Measurements from ENCODE around the gene CARM1. TPM values are rescaled to one million over a fixed set of nuclear protein-coding genes. Genes with fewer than 3 reads are reported as not detected.
"Not testable (repeated sequence)": the region's sequence is repeated elsewhere in the genome, so short reads cannot be mapped to it uniquely, and the experiment has no call there.

CARM1 gene
- total RNA-seq, 1 experiment from 2014 or later, result 63.7 TPM

DNA sequence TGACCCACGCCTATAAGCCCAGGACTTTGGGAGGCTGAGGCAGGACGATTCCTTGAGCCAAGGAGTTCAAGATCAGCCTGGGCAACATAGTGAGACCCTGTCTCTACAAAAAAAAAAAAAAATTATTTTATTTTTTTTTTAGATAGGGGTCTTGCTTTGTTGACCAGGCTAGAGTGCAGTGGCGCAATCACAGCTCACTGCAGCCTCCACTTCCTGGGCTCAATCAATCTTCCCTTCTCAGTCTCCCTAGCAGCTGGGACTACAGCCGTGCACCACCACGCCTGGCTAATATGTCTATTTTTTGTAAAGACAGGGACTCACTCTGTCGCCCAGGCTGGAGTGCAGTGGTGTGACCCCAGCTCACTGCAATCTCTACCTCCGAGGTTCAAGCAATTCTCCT, 18.4 kb upstream of the CARM1 start:
- POLR2A ChIA-PET (ENCODE audit: unreplicated experiment), result interaction anchor here (0.9 kb wide), 1 partner anchor 50 kb away, joined by 8 read pairs; no protein-coding TSS in a partner anchor

GRCh38 chr19:10854350-10855089, 16.8 kb upstream of the CARM1 start:
- ChIA-PET POLR2A (ENCODE audit: unreplicated experiment) (no interaction called here), CTCF (interaction anchor here (0.5 to 1.8 kb wide), 5 partner anchors 10 to 95 kb away, joined by 3 to 15 read pairs (median 9); no protein-coding TSS in a partner anchor)
- H3K27ac ChIP-seq, result no peak overlapping the region
- H3K79me2 ChIP-seq (ENCODE audit: low read depth), result no peaks in the 10 kb centered on the region
- TF ChIP-seq EZH2 (IDR thresholded peaks at IDR 0.05; ENCODE audit: low read depth) (no peak), CTCF (conservative IDR thresholded peaks at IDR 0.05) (no peak)
- no peaks in the 10 kb centered on the region for H3K27me3 ChIP-seq (ENCODE audit: insufficient read depth, low read depth)
- no peaks in the 10 kb centered on the region for H4K20me1 ChIP-seq (ENCODE audit: insufficient read depth)
- no peaks in the 10 kb centered on the region for H3K4me1 ChIP-seq (replicated peaks; ENCODE audit: insufficient read depth)
- H3K9me2 ChIP-seq (ENCODE audit: insufficient read depth), result no peaks in the 10 kb centered on the region
- no TSS peak for BruUV-seq (replicated peaks)
- no peak overlapping the region for H3K4me3 ChIP-seq
- DNase-seq, result peak in 1 of 2 experiments; percentile 35
- intact Hi-C loops (cut with micrococcal nuclease; ENCODE audit: unreplicated experiment), result no loop called here
- no peaks in the 10 kb centered on the region for H3K36me3 ChIP-seq (ENCODE audit: low read depth)
- H3F3A ChIP-seq (ENCODE audit: insufficient read depth, low read depth), result peaks cover 23% of the 10 kb centered on the region
- no peak overlapping the region for H3K4me2 ChIP-seq
- H2AFZ ChIP-seq, result no peak overlapping the region
- H3K9me3 ChIP-seq (ENCODE audit: insufficient read depth, low read depth), result no peaks in the 10 kb centered on the region

More for the DNA sequence above, 18.4 kb upstream of the CARM1 start:
- peak in 1 of 2 experiments; percentile 16 for DNase-seq
- Histone ChIP-seq H3K9me2 (ENCODE audit: insufficient read depth) (no peaks in the 10 kb centered on the region), H3K36me3 (ENCODE audit: low read depth) (no peaks in the 10 kb centered on the region), H3K4me2 (no peak overlapping the region), H3K27me3 (ENCODE audit: insufficient read depth, low read depth) (no peaks in the 10 kb centered on the region), H3K27ac (no peak overlapping the region), H3K4me3 (no peak overlapping the region), H3K79me2 (ENCODE audit: low read depth) (no peaks in the 10 kb centered on the region), H3K4me1 (replicated peaks; ENCODE audit: insufficient read depth) (no peaks in the 10 kb centered on the region), H3F3A (ENCODE audit: insufficient read depth, low read depth) (peaks cover 17% of the 10 kb centered on the region), H3K9me3 (ENCODE audit: insufficient read depth, low read depth) (no peaks in the 10 kb centered on the region), H2AFZ (no peak overlapping the region), H4K20me1 (ENCODE audit: insufficient read depth) (no peaks in the 10 kb centered on the region)
- no TSS peak for BruUV-seq (replicated peaks)
- CTCF ChIA-PET, result interaction anchor here (1.8 kb wide), 1 partner anchor 11 kb away, joined by 11 read pairs; no protein-coding TSS in a partner anchor
- TF ChIP-seq EZH2 (IDR thresholded peaks at IDR 0.05; ENCODE audit: low read depth) (no peak), CTCF (conservative IDR thresholded peaks at IDR 0.05) (no peak)
- intact Hi-C loops (cut with micrococcal nuclease; ENCODE audit: unreplicated experiment), result no loop called here

- H3K9me2 ChIP-seq (ENCODE audit: insufficient read depth), result no peaks in the 10 kb centered on the region
Measured at GRCh38 chr19:10855879-10856522, 15.4 kb upstream of the CARM1 start.

GRCh38 chr19:10856899-10857298, 14.5 kb upstream of the CARM1 start:
- CTCF ChIA-PET, result interaction anchor here (0.6 kb wide), 1 partner anchor 157 kb away, joined by 3 read pairs; no protein-coding TSS in a partner anchor
- POLR2A ChIA-PET (ENCODE audit: unreplicated experiment), result not testable (repeated sequence)

More at GRCh38 chr19:10855879-10856522, 15.4 kb upstream of the CARM1 start:
- intact Hi-C loops (cut with micrococcal nuclease; ENCODE audit: unreplicated experiment), result no loop called here
- no peaks in the 10 kb centered on the region for H4K20me1 ChIP-seq (ENCODE audit: insufficient read depth)
- 0 out of 2 replicates have a peak overlapping the region, but pooled peaks have one; percentile 62 for H2AFZ ChIP-seq
- H3K27me3 ChIP-seq (ENCODE audit: insufficient read depth, low read depth), result no peaks in the 10 kb centered on the region
- ChIA-PET POLR2A (ENCODE audit: unreplicated experiment) (no interaction called here), CTCF (no interaction called here)
- BruUV-seq (replicated peaks), result no TSS peak
- H3K4me3 ChIP-seq, result no peak overlapping the region
- H3K36me3 ChIP-seq (ENCODE audit: low read depth), result no peaks in the 10 kb centered on the region
- no peak overlapping the region for H3K4me2 ChIP-seq
- peak in 1 of 2 experiments; percentile 37 for DNase-seq
- H3F3A ChIP-seq (ENCODE audit: insufficient read depth, low read depth), result peaks cover 23% of the 10 kb centered on the region
- H3K27ac ChIP-seq, result no peak overlapping the region
- no peaks in the 10 kb centered on the region for H3K9me3 ChIP-seq (ENCODE audit: insufficient read depth, low read depth)
- H3K4me1 ChIP-seq (replicated peaks; ENCODE audit: insufficient read depth), result no peaks in the 10 kb centered on the region
- no peaks in the 10 kb centered on the region for H3K79me2 ChIP-seq (ENCODE audit: low read depth)
- TF ChIP-seq EZH2 (IDR thresholded peaks at IDR 0.05; ENCODE audit: low read depth), result no peak
- peak; percentile 79 for TF ChIP-seq CTCF (conservative IDR thresholded peaks at IDR 0.05)

More at GRCh38 chr19:10856899-10857298, 14.5 kb upstream of the CARM1 start:
- H3K79me2 ChIP-seq (ENCODE audit: low read depth); H3K36me3 ChIP-seq (ENCODE audit: low read depth); H3K9me3 ChIP-seq (ENCODE audit: insufficient read depth, low read depth); DNase-seq; H3K4me3 ChIP-seq; H4K20me1 ChIP-seq (ENCODE audit: insufficient read depth); H3K4me2 ChIP-seq; H2AFZ ChIP-seq; intact Hi-C loops (cut with micrococcal nuclease; ENCODE audit: unreplicated experiment); H3K9me2 ChIP-seq (ENCODE audit: insufficient read depth); H3K4me1 ChIP-seq (replicated peaks; ENCODE audit: insufficient read depth); H3K27me3 ChIP-seq (ENCODE audit: insufficient read depth, low read depth); H3K27ac ChIP-seq; BruUV-seq (replicated peaks): not testable (repeated sequence)
- H3F3A ChIP-seq (ENCODE audit: insufficient read depth, low read depth), result peaks cover 23% of the 10 kb centered on the region
